ENCODE measurements around the gene ETV3.

Gene ETV3

GRCh38 chr1:157155658-157156057, 17.5 kb upstream of the ETV3 start:
- Histone ChIP-seq H3K4me3 (ENCODE audit: low read length in 2 of 2) (peak overlapping the region in 1 of 2 donors; percentile 16), H3K4me1 (ENCODE audit: control insufficient read depth in 2 of 2, insufficient read depth in 1 of 2, low read depth in 1 of 2, low read length in 2 of 2) (peaks cover 0 to 24% of the 10 kb centered on the region in 2 donors), H3K27ac (replicated peaks; ENCODE audit: low read length) (no peak overlapping the region)

GRCh38 chr1:157154940-157155514, 16.8 kb upstream of the ETV3 start:
- DNase-seq (ENCODE audit: low spot score): no peak
- H3K79me1 ChIP-seq (ENCODE audit: low read depth, low read length): no peaks in the 10 kb centered on the region
- H3K18ac ChIP-seq (ENCODE audit: low read length): peak overlapping the region; percentile 71
- H2AFZ ChIP-seq (ENCODE audit: low read length): no peak overlapping the region
- H2AK5ac ChIP-seq (ENCODE audit: low read depth, low read length): peak overlapping the region; percentile 82
- H2BK12ac ChIP-seq (ENCODE audit: low read length): no peak overlapping the region
- H3K14ac ChIP-seq (ENCODE audit: low read length): no peak overlapping the region
- H4K91ac ChIP-seq (ENCODE audit: low read depth, low read length, poor library complexity): peak overlapping the region; percentile 23
- H3K27me3 ChIP-seq (ENCODE audit: control insufficient read depth in 3 of 3, insufficient read depth in 3 of 3, low read depth in 1 of 3, low read length in 3 of 3): peaks cover 0 to 32% (median 0%) of the 10 kb centered on the region in 3 experiments
- no peaks in the 10 kb centered on the region for H3K36me3 ChIP-seq (replicated peaks in 1 of 2; ENCODE audit: control insufficient read depth in 2 of 2, insufficient read depth in 2 of 2, low read length in 2 of 2)
- no peak overlapping the region for H3K4me3 ChIP-seq (ENCODE audit: low read length in 2 of 2)
- no CpG with 5 or more reads among the region's 7 CpGs for WGBS, 2 donors (ENCODE audit: extremely low coverage in 2 of 2, insufficient read length in 2 of 2, insufficient replicate concordance in 1 of 2)
- peak overlapping the region; percentile 49 for H2BK15ac ChIP-seq (ENCODE audit: low read length)
- peak overlapping the region; percentile 37 for H2BK120ac ChIP-seq (ENCODE audit: low read depth, low read length)
- no peaks in the 10 kb centered on the region for H3K9me3 ChIP-seq (replicated peaks in 1 of 2; ENCODE audit: control insufficient read depth in 2 of 2, insufficient read depth in 1 of 2, low read depth in 1 of 2, low read length in 2 of 2)
- H3K9ac ChIP-seq (ENCODE audit: low read depth, low read length, poor library complexity): no peak overlapping the region
- H2BK5ac ChIP-seq (ENCODE audit: low read length): no peak overlapping the region
- no peak overlapping the region for H3K27ac ChIP-seq (replicated peaks; ENCODE audit: low read length)
- H4K8ac ChIP-seq (ENCODE audit: low read depth, low read length): no peak overlapping the region
- no peak overlapping the region for H3K4me2 ChIP-seq (ENCODE audit: insufficient read depth, low read length, poor library complexity, severe bottlenecking)
- peak overlapping the region; percentile 68 for H3K23ac ChIP-seq (ENCODE audit: low read depth, low read length, poor library complexity)
- peaks cover 0 to 24% of the 10 kb centered on the region in 2 donors for H3K4me1 ChIP-seq (ENCODE audit: control insufficient read depth in 2 of 2, insufficient read depth in 1 of 2, low read depth in 1 of 2, low read length in 2 of 2)
- peak overlapping the region; percentile 17 for H3K4ac ChIP-seq (ENCODE audit: low read length)

More at GRCh38 chr1:157155658-157156057, 17.5 kb upstream of the ETV3 start:
- Histone ChIP-seq H2BK15ac (ENCODE audit: low read length) (no peak overlapping the region), H3K27me3 (ENCODE audit: control insufficient read depth in 3 of 3, insufficient read depth in 3 of 3, low read depth in 1 of 3, low read length in 3 of 3) (peaks cover 0 to 29% (median 0%) of the 10 kb centered on the region in 3 experiments), H3K14ac (ENCODE audit: low read length) (no peak overlapping the region), H2BK120ac (ENCODE audit: low read depth, low read length) (no peak overlapping the region), H4K91ac (ENCODE audit: low read depth, low read length, poor library complexity) (no peak overlapping the region), H4K8ac (ENCODE audit: low read depth, low read length) (no peak overlapping the region), H2BK12ac (ENCODE audit: low read length) (no peak overlapping the region), H3K36me3 (replicated peaks in 1 of 2; ENCODE audit: control insufficient read depth in 2 of 2, insufficient read depth in 2 of 2, low read length in 2 of 2) (no peaks in the 10 kb centered on the region), H3K4ac (ENCODE audit: low read length) (no peak overlapping the region), H3K23ac (ENCODE audit: low read depth, low read length, poor library complexity) (peak overlapping the region; percentile 68), H2BK5ac (ENCODE audit: low read length) (no peak overlapping the region), H3K79me1 (ENCODE audit: low read depth, low read length) (no peaks in the 10 kb centered on the region), H3K4me2 (ENCODE audit: insufficient read depth, low read length, poor library complexity, severe bottlenecking) (peak overlapping the region; percentile 39), H3K9ac (ENCODE audit: low read depth, low read length, poor library complexity) (no peak overlapping the region), H2AK5ac (ENCODE audit: low read depth, low read length) (peak overlapping the region; percentile 82), H2AFZ (ENCODE audit: low read length) (peak overlapping the region; percentile 92), H3K9me3 (replicated peaks in 1 of 2; ENCODE audit: control insufficient read depth in 2 of 2, insufficient read depth in 1 of 2, low read depth in 1 of 2, low read length in 2 of 2) (no peaks in the 10 kb centered on the region), H3K18ac (ENCODE audit: low read length) (peak overlapping the region; percentile 68)
- no peak for DNase-seq (ENCODE audit: low spot score)
- no CpG with 5 or more reads among the region's 8 CpGs for WGBS, 2 donors (ENCODE audit: extremely low coverage in 2 of 2, insufficient read length in 2 of 2, insufficient replicate concordance in 1 of 2)

GRCh38 chr1:157154291-157154690, 16.1 kb upstream of the ETV3 start:
- Histone ChIP-seq H2AK5ac (ENCODE audit: low read depth, low read length) (peak overlapping the region; percentile 82), H3K9me3 (replicated peaks in 1 of 2; ENCODE audit: control insufficient read depth in 2 of 2, insufficient read depth in 1 of 2, low read depth in 1 of 2, low read length in 2 of 2) (no peaks in the 10 kb centered on the region), H4K91ac (ENCODE audit: low read depth, low read length, poor library complexity) (no peak overlapping the region), H3K14ac (ENCODE audit: low read length) (no peak overlapping the region), H3K4ac (ENCODE audit: low read length) (no peak overlapping the region), H2BK15ac (ENCODE audit: low read length) (peak overlapping the region; percentile 49), H3K4me2 (ENCODE audit: insufficient read depth, low read length, poor library complexity, severe bottlenecking) (no peak overlapping the region), H2BK120ac (ENCODE audit: low read depth, low read length) (no peak overlapping the region), H3K36me3 (replicated peaks in 1 of 2; ENCODE audit: control insufficient read depth in 2 of 2, insufficient read depth in 2 of 2, low read length in 2 of 2) (no peaks in the 10 kb centered on the region), H3K79me1 (ENCODE audit: low read depth, low read length) (no peaks in the 10 kb centered on the region), H3K23ac (ENCODE audit: low read depth, low read length, poor library complexity) (peak overlapping the region; percentile 48), H3K18ac (ENCODE audit: low read length) (no peak overlapping the region), H3K27ac (replicated peaks; ENCODE audit: low read length) (no peak overlapping the region), H2AFZ (ENCODE audit: low read length) (no peak overlapping the region), H3K9ac (ENCODE audit: low read depth, low read length, poor library complexity) (no peak overlapping the region), H3K4me1 (ENCODE audit: control insufficient read depth in 2 of 2, insufficient read depth in 1 of 2, low read depth in 1 of 2, low read length in 2 of 2) (peaks cover 0 to 24% of the 10 kb centered on the region in 2 donors), H2BK5ac (ENCODE audit: low read length) (no peak overlapping the region), H3K4me3 (ENCODE audit: low read length in 2 of 2) (no peak overlapping the region), H2BK12ac (ENCODE audit: low read length) (no peak overlapping the region), H4K8ac (ENCODE audit: low read depth, low read length) (no peak overlapping the region), H3K27me3 (ENCODE audit: control insufficient read depth in 3 of 3, insufficient read depth in 3 of 3, low read depth in 1 of 3, low read length in 3 of 3) (peaks cover 0 to 39% (median 0%) of the 10 kb centered on the region in 3 experiments)
- WGBS, 2 donors (ENCODE audit: extremely low coverage in 2 of 2, insufficient read length in 2 of 2, insufficient replicate concordance in 1 of 2): no CpG with 5 or more reads among the region's 5 CpGs
- DNase-seq (ENCODE audit: low spot score): no peak

- Histone ChIP-seq H2BK120ac (ENCODE audit: low read depth, low read length) (no peak overlapping the region), H2AFZ (ENCODE audit: low read length) (no peak overlapping the region), H3K18ac (ENCODE audit: low read length) (no peak overlapping the region), H2BK15ac (ENCODE audit: low read length) (no peak overlapping the region), H3K23ac (ENCODE audit: low read depth, low read length, poor library complexity) (no peak overlapping the region), H3K27ac (replicated peaks; ENCODE audit: low read length) (no peak overlapping the region), H2BK12ac (ENCODE audit: low read length) (no peak overlapping the region), H4K91ac (ENCODE audit: low read depth, low read length, poor library complexity) (no peak overlapping the region), H2BK5ac (ENCODE audit: low read length) (no peak overlapping the region), H4K8ac (ENCODE audit: low read depth, low read length) (no peak overlapping the region), H3K4me1 (ENCODE audit: control insufficient read depth in 2 of 2, insufficient read depth in 1 of 2, low read depth in 1 of 2, low read length in 2 of 2) (peaks cover 0 to 19% of the 10 kb centered on the region in 2 donors), H3K4ac (ENCODE audit: low read length) (no peak overlapping the region), H3K36me3 (replicated peaks in 1 of 2; ENCODE audit: control insufficient read depth in 2 of 2, insufficient read depth in 2 of 2, low read length in 2 of 2) (no peaks in the 10 kb centered on the region), H2AK5ac (ENCODE audit: low read depth, low read length) (peak overlapping the region; percentile 1), H3K9ac (ENCODE audit: low read depth, low read length, poor library complexity) (no peak overlapping the region), H3K27me3 (ENCODE audit: control insufficient read depth in 3 of 3, insufficient read depth in 3 of 3, low read depth in 1 of 3, low read length in 3 of 3) (peaks cover 0 to 45% (median 0%) of the 10 kb centered on the region in 3 experiments), H3K4me2 (ENCODE audit: insufficient read depth, low read length, poor library complexity, severe bottlenecking) (no peak overlapping the region), H3K4me3 (ENCODE audit: low read length in 2 of 2) (no peak overlapping the region), H3K14ac (ENCODE audit: low read length) (no peak overlapping the region), H3K9me3 (replicated peaks in 1 of 2; ENCODE audit: control insufficient read depth in 2 of 2, insufficient read depth in 1 of 2, low read depth in 1 of 2, low read length in 2 of 2) (no peaks in the 10 kb centered on the region), H3K79me1 (ENCODE audit: low read depth, low read length) (no peaks in the 10 kb centered on the region)
- DNase-seq (ENCODE audit: low spot score): no peak
- WGBS, 2 donors (ENCODE audit: extremely low coverage in 2 of 2, insufficient read length in 2 of 2, insufficient replicate concordance in 1 of 2): no CpG with 5 or more reads among the region's 1 CpG
These were observed 15.6 kb upstream of the ETV3 start for GRCh38 chr1:157153746-157154145.
